DOHH2 (cell line): Measurements from ENCODE around the gene ARIH1.

Experiments used
- H3F3A ChIP-seq: fragments of 200-600 bp; sonication (generic), shearing (Covaris generic); 2 replicates; pipeline ENCODE4 v1.6.0; 2016; ENCODE audit warnings: antibody characterized with exemption, mild to moderate bottlenecking; ENCODE audit not compliant: control insufficient read depth, insufficient read depth
- H3K27ac ChIP-seq: fragments of 200-600 bp; sonication (generic); 2 replicates; pipeline ENCODE4 v1.5.1; 2014; ENCODE audit warnings: low read depth, mild to moderate bottlenecking, low read length, moderate library complexity
- H3K27me3 ChIP-seq: fragments of 200-600 bp; sonication (generic); 2 replicates; pipeline ENCODE4 v1.6.1; 2014; ENCODE audit warnings: mild to moderate bottlenecking, low read length, mixed read lengths; ENCODE audit not compliant: control insufficient read depth
- H3K36me3 ChIP-seq: fragments of 200-600 bp; sonication (generic); 2 replicates; pipeline ENCODE4 v1.6.1; 2014; ENCODE audit warnings: mild to moderate bottlenecking, low read length, moderate library complexity, mixed read lengths; ENCODE audit not compliant: control insufficient read depth
- H3K4me1 ChIP-seq: fragments of 200-600 bp; sonication (generic); 2 replicates; pipeline ENCODE4 v1.6.1; 2014; ENCODE audit warnings: mild to moderate bottlenecking, low read length, mixed read lengths; ENCODE audit not compliant: control insufficient read depth
- H3K4me2 ChIP-seq: fragments of 200-600 bp; sonication (generic); 2 replicates; pipeline ENCODE4 v1.6.0; 2014; ENCODE audit warnings: mild to moderate bottlenecking, low read length, moderate library complexity
- H3K4me3 ChIP-seq: fragments of 200-600 bp; sonication (generic); 2 replicates; pipeline ENCODE4 v1.5.1; 2014; ENCODE audit warnings: mild to moderate bottlenecking, low read length, mixed read lengths
- H3K79me2 ChIP-seq: fragments of 200-600 bp; sonication (generic); 2 replicates; pipeline ENCODE4 v1.6.1; 2014; ENCODE audit warnings: mild to moderate bottlenecking, low read length, mixed read lengths; ENCODE audit not compliant: control insufficient read depth
- H3K9me2 ChIP-seq: fragments of 200-600 bp; sonication (generic); replicated peaks from 2 replicates; pipeline ENCODE4 v1.6.1; 2014; ENCODE audit warnings: mild to moderate bottlenecking, low read length, mixed read lengths; ENCODE audit not compliant: control insufficient read depth
- H3K9me3 ChIP-seq: fragments of 200-600 bp; sonication (generic); 2 replicates; pipeline ENCODE4 v1.6.1; 2014; ENCODE audit warnings: antibody characterized with exemption, low read length, mixed read lengths; ENCODE audit not compliant: control insufficient read depth, insufficient read depth
- H4K20me1 ChIP-seq: fragments of 200-600 bp; sonication (generic); 2 replicates; pipeline ENCODE4 v1.6.0; 2014; ENCODE audit warnings: low read depth, mild to moderate bottlenecking, antibody characterized with exemption, low read length, moderate library complexity; ENCODE audit not compliant: control insufficient read depth, insufficient read depth
- CTCF ChIP-seq: fragments of 200-600 bp; sonication (generic); IDR thresholded peaks from one replicate; pipeline ENCODE4 v1.5.1; 2014; ENCODE audit warnings: antibody characterized with exemption, mild to moderate bottlenecking, low read depth, low read length; ENCODE audit not compliant: poor library complexity, severe bottlenecking
- EZH2phosphoT487 ChIP-seq: fragments of 200-600 bp; sonication (generic); IDR thresholded peaks from 2 replicates; pipeline ENCODE4 v1.6.1; 2017; ENCODE audit warnings: borderline replicate concordance, mild to moderate bottlenecking, antibody characterized with exemption, low read length, moderate library complexity, mixed read lengths

Gene ARIH1

GRCh38 chr15:72540606-72541237 lies 66.6 kb downstream of the ARIH1 start:
- Histone ChIP-seq H4K20me1 (peaks cover 7% of the 10 kb centered on the region; the same call in 1 of the 2 replicates), H3K27me3 (no peaks in the 10 kb centered on the region), H3K79me2 (peaks cover 60% of the 10 kb centered on the region), H3K9me2 (no peaks in the 10 kb centered on the region), H3K4me1 (no peaks in the 10 kb centered on the region), H3K4me2 (no peak overlapping the region), H3F3A (no peaks in the 10 kb centered on the region), H3K27ac (no peak overlapping the region), H3K4me3 (no peak overlapping the region), H3K36me3 (peaks cover 25% of the 10 kb centered on the region), H3K9me3 (peaks cover 9% of the 10 kb centered on the region; the same call in 1 of the 2 replicates)
- TF ChIP-seq CTCF (no peak), EZH2phosphoT487 (no peak)

- Histone ChIP-seq H3K27me3 (no peaks in the 10 kb centered on the region), H3K9me2 (no peaks in the 10 kb centered on the region), H3K9me3 (peaks cover 9% of the 10 kb centered on the region; the same call in 1 of the 2 replicates), H3K4me2 (no peak overlapping the region), H4K20me1 (peaks cover 7% of the 10 kb centered on the region; the same call in 1 of the 2 replicates), H3K4me3 (no peak overlapping the region), H3F3A (no peaks in the 10 kb centered on the region), H3K27ac (no peak overlapping the region), H3K4me1 (no peaks in the 10 kb centered on the region), H3K79me2 (peaks cover 55% of the 10 kb centered on the region), H3K36me3 (peaks cover 25% of the 10 kb centered on the region)
- no peak for TF ChIP-seq CTCF
- TF ChIP-seq EZH2phosphoT487 = no peak
Measured at GRCh38 chr15:72541674-72542073, 67.5 kb downstream of the ARIH1 start.

GRCh38 chr15:72545156-72545555 lies 71.0 kb downstream of the ARIH1 start:
- H3K79me2 ChIP-seq = peaks cover 34% of the 10 kb centered on the region
- H4K20me1 ChIP-seq = peaks cover 7% of the 10 kb centered on the region; the same call in 1 of the 2 replicates
- H3K4me2 ChIP-seq = no peak overlapping the region
- H3K4me1 ChIP-seq = no peaks in the 10 kb centered on the region
- no peak overlapping the region for H3K27ac ChIP-seq
- no peaks in the 10 kb centered on the region for H3F3A ChIP-seq
- H3K9me2 ChIP-seq = no peaks in the 10 kb centered on the region
- 0 out of 2 replicates have a peak, but pooled peaks cover 4% of the 10 kb centered on the region for H3K9me3 ChIP-seq
- no peak for TF ChIP-seq CTCF
- no peak for TF ChIP-seq EZH2phosphoT487
- peaks cover 20% of the 10 kb centered on the region for H3K36me3 ChIP-seq
- no peak overlapping the region for H3K4me3 ChIP-seq
- no peaks in the 10 kb centered on the region for H3K27me3 ChIP-seq
